NCI-H128 (cell line): Measurements from ENCODE around the gene ARHGAP8.
"Not testable (repeated sequence)": the region's sequence is repeated elsewhere in the genome, so short reads cannot be mapped to it uniquely, and the experiment has no call there.

Experiments used
- DNase-seq: peaks from one replicate; lab custom pipeline; 2025; ENCODE audit not compliant: unreplicated experiment; lab: John Stamatoyannopoulos, UW

The ARHGAP8 gene

DNA sequence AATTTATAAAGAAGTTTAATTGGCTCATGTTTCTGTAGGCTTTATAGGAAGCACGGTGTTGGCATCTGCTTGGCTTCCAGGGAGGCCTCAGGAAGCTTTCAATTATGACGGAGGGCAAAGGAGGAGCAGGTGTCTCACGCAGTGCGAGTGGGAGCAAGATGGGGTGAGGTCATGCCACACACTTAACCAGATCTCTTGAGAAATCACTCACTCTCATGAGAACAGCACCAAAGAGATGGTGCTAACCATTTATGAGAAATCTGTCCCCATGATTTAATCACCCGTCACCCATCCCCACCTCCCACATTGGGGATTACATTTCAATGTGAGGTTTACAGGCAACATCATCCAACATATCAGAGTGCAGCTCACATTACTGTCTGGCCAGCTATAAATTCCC is 103.5 kb downstream of the ARHGAP8 start:
- no peak for DNase-seq

DNA sequence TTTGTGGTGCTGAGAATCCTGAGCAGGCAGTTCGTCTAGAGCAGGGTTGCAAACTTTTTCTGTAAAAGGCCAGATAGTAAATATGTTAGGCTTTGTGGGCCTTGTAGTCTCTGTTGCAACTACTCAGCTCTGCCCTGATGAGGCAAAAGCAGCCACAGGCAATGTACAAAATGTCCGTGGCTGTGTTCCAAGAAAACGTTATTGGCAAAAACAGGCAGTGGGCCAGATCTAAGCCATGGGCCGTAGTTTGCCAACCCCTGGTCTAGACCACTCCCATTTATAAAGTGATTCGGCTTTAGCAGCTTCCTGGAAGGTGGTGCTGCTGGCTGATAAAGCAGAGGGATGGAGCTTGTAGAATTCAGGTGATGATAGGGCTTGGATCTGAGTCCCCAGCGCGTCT is 106.4 kb downstream of the ARHGAP8 start:
- not testable (repeated sequence) for DNase-seq

- no peak for DNase-seq
Observed at GRCh38 chr22:44859641-44860040, 107.3 kb downstream of the ARHGAP8 start.

GRCh38 chr22:44860311-44860710 is 107.9 kb downstream of the ARHGAP8 start:
- no peak for DNase-seq

GRCh38 chr22:44861245-44861644 is 108.9 kb downstream of the ARHGAP8 start:
- no peak for DNase-seq

GRCh38 chr22:44862281-44862680 is 109.9 kb downstream of the ARHGAP8 start:
- DNase-seq, result no peak

DNA sequence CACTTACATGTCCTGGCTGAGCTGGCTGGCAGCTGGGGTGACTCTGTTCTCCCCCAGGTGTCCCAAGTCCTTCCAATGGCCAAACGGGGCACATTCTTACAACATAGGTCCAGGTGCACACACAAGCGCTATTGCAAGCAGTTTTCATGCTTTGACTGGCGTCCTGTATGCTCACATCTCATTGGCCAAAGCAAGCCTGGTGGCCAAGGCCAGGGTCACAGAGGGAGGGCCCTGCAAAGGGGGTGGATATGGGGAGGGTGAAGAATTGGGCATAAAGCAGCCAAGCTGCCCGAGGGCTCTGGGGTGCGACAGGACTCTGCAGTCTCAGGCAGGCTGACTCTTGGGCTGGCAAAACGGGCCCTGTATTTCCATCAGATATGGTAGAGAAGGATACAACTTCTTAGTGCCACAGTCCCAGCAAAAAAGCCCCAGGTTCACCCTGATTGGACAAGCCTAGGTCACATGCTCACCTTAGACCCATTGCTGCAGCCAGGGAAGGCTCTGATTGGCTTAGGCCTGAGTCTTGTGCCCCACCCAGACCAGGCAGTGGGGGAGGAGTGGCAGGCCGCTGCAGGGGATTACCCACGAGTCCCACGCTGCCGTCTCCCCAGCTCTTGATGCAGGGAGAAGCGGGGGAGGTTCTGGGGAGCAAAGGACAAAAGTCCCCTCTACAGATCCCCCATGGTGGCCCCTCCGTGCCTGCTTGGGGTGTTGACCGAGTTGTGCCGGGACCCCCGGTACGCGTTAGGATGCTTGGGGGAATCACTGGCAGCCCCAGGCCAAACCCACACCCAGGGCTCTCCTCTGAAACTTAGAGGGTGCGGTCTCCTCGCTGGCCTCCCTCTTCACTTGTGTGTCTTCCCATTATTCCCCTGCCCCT is 110.8 kb downstream of the ARHGAP8 start:
- DNase-seq, result no peak

GRCh38 chr22:44865193-44866057 is 113.0 kb downstream of the ARHGAP8 start:
- no peak for DNase-seq

DNA sequence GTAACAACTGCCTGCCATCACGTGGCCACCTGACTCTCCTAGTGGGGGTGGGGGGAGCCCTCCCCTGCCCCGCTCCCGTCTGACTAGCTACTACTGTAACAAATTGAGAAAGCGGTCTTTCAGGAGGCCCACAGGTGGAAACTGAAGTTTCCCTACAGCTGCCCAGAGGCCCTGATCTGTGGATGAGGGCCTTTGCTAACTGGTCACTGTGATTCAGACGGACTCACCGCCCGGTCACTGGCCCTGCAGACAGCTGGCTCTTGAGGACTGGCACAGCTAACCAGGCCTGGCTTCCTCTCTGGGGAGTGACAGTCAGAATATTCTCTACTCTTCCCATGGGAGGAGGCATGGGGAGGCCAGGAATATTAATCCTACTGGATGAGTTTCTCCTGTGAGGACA is 116.8 kb downstream of the ARHGAP8 start:
- no peak for DNase-seq

DNA sequence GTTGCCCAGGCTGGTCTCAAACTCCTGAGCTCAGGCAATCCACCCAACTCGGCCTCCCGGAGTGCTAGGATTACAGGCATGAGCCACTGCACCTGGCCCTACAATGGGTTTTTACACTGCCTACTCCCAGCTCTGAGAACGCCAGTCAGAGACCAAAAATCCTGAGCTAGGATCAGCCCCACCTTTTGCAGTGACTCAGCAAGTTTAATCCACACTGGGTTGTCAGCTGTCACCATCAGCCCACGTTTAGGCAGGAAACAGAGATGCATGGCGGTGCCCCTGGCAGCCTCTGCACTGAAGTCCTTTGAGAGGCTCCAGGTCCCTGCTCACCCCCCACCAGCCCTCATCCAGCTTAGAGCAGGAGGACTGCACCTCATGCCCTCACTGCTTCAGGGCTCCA is 117.6 kb downstream of the ARHGAP8 start:
- DNase-seq, result no peak

GRCh38 chr22:44871782-44872181 is 119.4 kb downstream of the ARHGAP8 start:
- no peak for DNase-seq

- DNase-seq, result no peak
Observed at GRCh38 chr22:44876921-44877320, 124.5 kb downstream of the ARHGAP8 start.

DNA sequence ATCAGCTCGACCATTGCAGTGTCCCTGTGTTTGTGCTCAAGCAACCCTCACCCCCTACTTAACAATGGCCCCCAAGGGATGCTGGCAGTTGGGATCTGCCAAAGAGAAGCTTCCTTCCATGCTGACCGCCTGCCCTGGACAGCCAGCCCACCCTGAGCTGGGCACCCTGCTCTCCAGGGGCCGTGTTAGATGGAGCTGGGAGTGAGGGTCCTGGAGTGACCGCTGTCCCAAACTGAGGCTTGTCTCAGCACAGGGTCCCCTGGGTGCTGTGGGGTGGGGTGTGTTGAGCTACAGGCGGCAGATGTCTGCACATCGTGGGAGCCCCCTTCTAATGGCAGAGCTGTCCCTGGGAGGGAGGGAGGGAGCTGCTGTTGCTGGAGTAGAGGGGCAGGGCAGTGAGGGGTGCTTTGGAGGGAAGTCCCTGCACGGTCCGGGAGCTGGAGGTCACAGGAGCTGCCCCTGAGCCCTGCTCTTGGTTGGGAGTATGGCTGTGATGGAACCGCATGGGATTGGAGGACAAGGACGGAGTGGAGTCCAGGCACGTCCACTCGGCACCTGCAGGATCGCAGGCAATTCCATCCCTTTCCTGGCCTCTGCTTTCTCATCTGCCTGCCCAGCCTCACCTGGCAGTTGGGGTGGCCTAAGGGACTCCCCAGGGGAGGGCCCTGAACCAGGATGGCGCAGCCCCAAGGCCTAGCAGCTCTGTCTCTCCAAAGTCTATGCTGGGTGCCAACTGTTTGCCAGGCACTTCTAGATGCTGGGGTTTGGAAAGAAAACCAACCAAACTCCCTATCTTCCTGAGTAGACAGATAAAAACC is 126.3 kb downstream of the ARHGAP8 start:
- no peak for DNase-seq

DNA sequence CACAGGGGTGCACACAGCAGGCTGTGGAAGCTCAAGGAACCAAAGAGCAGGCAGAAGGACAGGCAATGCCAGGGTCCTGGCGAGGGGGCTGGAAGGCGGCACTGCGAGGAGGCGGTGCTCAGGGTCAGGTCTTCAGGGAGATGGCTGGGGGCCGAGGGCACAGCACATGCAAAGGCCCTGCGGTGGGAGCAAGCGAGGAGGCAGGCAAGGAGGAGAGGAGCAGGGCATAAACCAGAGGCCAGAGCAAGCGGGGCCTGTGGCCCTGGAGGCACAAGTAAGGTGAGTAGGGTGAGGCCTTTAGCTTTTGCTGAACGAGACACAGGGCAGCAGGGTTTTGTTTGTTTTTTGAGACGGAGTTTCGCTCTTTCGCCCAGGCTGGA is 126.9 kb downstream of the ARHGAP8 start:
- no peak for DNase-seq

- DNase-seq, result no peak
Observed at GRCh38 chr22:44880610-44881290, 128.4 kb downstream of the ARHGAP8 start.

DNA sequence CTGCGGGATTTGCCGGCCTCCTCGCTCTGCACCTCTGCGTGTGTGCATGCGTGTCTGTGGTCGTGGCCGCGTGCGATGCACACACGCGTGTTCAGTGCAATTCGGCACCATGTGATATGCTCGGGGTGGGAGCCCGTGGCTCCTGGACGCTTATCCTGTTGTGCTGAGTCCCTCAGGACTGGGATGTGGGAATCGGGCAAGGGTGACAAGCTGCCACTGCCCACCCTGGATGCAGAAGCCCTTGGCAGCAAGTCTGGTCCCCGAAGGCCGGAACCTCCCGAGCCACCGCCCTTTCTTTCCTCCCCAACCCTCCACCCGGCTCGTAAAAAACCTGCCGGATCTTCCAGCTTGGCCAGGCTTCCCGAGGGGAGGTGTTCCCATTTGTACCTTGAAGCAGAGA is 129.2 kb downstream of the ARHGAP8 start:
- DNase-seq, result no peak

GRCh38 chr22:44882226-44882905 is 130.0 kb downstream of the ARHGAP8 start:
- DNase-seq, result no peak

DNA sequence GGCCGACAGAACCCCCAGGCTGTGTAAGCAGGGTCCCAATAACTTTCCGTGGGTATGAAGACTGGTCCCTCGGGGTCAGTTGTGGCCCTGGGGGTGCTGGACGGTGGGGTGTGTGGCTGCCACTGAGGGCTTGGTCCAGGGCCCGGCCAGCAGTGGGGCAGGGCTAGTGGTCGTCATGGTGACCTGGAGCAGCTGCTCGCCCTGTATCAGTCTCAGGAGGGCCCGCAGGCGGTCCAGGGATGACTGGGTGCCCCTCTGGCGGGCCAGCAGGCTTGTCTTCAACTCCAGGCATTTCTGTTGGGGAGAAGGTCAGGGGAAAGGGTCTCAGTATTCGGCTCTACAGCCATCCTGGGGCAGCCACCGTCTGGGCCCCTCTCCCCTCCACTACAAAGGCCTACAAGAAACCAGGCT is 130.6 kb downstream of the ARHGAP8 start:
- DNase-seq, result no peak

GRCh38 chr22:44884562-44884961 is 132.2 kb downstream of the ARHGAP8 start:
- no peak for DNase-seq
